ENCODE measurements around the gene BLMH. TPM values are rescaled to one million over a fixed set of nuclear protein-coding genes. Genes with fewer than 3 reads are reported as not detected.

Gene BLMH
- total RNA-seq, 2 donors from 2014 or later: 84.7 to 92.0 TPM

DNA sequence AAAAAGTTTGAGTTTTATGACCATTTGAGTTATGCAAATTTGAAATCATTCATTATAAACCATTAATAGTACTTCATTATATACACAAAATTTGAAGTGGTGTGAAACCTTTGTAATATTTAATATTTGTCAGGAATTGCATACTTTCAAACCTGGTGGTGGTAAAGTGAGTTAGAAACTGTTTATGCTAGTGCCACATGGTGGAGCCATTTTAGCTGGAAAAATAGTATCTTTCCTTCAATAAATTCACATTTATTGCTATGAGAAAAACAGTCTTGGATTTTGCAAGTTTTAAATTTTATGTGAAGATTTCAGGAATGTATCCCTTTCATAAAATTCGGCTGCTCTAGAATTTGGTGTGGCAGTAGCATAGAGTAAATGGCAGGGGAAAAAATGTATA is 7.3 kb upstream of the BLMH start:
- Mint-ChIP-seq H3K27ac (no peak overlapping the region), H3K36me3 (ENCODE audit: low read depth) (no peaks in the 10 kb centered on the region), H3K4me3 (no peak overlapping the region), H3K27me3 (ENCODE audit: insufficient read depth) (peaks cover 1% of the 10 kb centered on the region), H3K9me3 (peaks cover 6% of the 10 kb centered on the region), H3K4me1 (no peaks in the 10 kb centered on the region)
- H3K27me3 ChIP-seq (ENCODE audit: control insufficient read depth, insufficient read depth, low read length, poor library complexity, severe bottlenecking): no peaks in the 10 kb centered on the region
- no peaks in the 10 kb centered on the region for H3K4me1 ChIP-seq (ENCODE audit: control insufficient read depth, insufficient read depth, low read length)
- peaks cover 11% of the 10 kb centered on the region for H3K9me3 ChIP-seq (ENCODE audit: control insufficient read depth, low read length)
- DNase-seq: no peak
- no peak overlapping the region for H3K9ac ChIP-seq (ENCODE audit: extremely low read depth, low read length, poor library complexity, severe bottlenecking)
- no peak overlapping the region for H3K4me3 ChIP-seq (ENCODE audit: low read length)
- no peaks in the 10 kb centered on the region for H3K36me3 ChIP-seq (ENCODE audit: control insufficient read depth, insufficient read depth, low read length)
- no peak overlapping the region for H3K27ac ChIP-seq (ENCODE audit: low read depth, low read length)
- TF ChIP-seq, protein P1, sequence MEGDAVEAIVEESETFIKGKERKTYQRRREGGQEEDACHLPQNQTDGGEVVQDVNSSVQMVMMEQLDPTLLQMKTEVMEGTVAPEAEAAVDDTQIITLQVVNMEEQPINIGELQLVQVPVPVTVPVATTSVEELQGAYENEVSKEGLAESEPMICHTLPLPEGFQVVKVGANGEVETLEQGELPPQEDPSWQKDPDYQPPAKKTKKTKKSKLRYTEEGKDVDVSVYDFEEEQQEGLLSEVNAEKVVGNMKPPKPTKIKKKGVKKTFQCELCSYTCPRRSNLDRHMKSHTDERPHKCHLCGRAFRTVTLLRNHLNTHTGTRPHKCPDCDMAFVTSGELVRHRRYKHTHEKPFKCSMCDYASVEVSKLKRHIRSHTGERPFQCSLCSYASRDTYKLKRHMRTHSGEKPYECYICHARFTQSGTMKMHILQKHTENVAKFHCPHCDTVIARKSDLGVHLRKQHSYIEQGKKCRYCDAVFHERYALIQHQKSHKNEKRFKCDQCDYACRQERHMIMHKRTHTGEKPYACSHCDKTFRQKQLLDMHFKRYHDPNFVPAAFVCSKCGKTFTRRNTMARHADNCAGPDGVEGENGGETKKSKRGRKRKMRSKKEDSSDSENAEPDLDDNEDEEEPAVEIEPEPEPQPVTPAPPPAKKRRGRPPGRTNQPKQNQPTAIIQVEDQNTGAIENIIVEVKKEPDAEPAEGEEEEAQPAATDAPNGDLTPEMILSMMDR (conservative IDR thresholded peaks at IDR 0.05): peak; percentile 59
- WGBS, 2 experiments (ENCODE audit: insufficient coverage in 1 of 2, insufficient read length in 1 of 2): 81 to 89% methylated on average over 1 of the region's 1 CpG

DNA sequence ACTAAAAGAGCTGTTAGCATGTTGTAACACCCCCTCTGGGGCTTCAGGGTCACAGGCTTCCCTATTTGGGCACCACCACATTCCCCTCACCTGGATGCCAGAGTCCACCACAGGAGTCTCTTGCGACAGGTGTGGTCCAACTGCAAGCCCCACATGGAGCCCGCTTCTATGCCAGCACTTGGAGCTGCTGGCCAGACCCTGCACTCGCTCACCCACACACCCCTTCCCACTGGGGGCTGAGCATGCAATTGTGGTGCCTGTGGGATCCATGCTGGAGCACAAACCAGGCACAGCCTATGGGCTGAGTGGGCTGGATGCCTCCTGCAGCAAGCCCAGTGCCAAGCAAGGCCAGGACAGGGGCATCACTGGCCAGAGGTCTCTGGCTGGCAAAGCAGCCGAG is 6.0 kb upstream of the BLMH start:
- H3K4me1 Mint-ChIP-seq: no peaks in the 10 kb centered on the region
- WGBS, 2 experiments (ENCODE audit: insufficient coverage in 1 of 2, insufficient read length in 1 of 2): 87 to 100% methylated on average over 1 to 4 of the region's 4 CpGs
- Histone ChIP-seq H3K4me3 (ENCODE audit: low read length) (no peak overlapping the region), H3K27me3 (ENCODE audit: control insufficient read depth, insufficient read depth, low read length, poor library complexity, severe bottlenecking) (peaks cover 3% of the 10 kb centered on the region), H3K4me1 (ENCODE audit: control insufficient read depth, insufficient read depth, low read length) (no peaks in the 10 kb centered on the region), H3K36me3 (ENCODE audit: control insufficient read depth, insufficient read depth, low read length) (no peaks in the 10 kb centered on the region), H3K27ac (ENCODE audit: low read depth, low read length) (no peak overlapping the region), H3K9ac (ENCODE audit: extremely low read depth, low read length, poor library complexity, severe bottlenecking) (no peak overlapping the region), H3K9me3 (ENCODE audit: control insufficient read depth, low read length) (peaks cover 11% of the 10 kb centered on the region)
- no peak overlapping the region for H3K4me3 Mint-ChIP-seq
- H3K9me3 Mint-ChIP-seq: peaks cover 6% of the 10 kb centered on the region
- no peaks in the 10 kb centered on the region for H3K36me3 Mint-ChIP-seq (ENCODE audit: low read depth)
- TF ChIP-seq, protein P1 (conservative IDR thresholded peaks at IDR 0.05): no peak
- no peak for DNase-seq
- peaks cover 3% of the 10 kb centered on the region for H3K27me3 Mint-ChIP-seq (ENCODE audit: insufficient read depth)
- no peak overlapping the region for H3K27ac Mint-ChIP-seq

DNA sequence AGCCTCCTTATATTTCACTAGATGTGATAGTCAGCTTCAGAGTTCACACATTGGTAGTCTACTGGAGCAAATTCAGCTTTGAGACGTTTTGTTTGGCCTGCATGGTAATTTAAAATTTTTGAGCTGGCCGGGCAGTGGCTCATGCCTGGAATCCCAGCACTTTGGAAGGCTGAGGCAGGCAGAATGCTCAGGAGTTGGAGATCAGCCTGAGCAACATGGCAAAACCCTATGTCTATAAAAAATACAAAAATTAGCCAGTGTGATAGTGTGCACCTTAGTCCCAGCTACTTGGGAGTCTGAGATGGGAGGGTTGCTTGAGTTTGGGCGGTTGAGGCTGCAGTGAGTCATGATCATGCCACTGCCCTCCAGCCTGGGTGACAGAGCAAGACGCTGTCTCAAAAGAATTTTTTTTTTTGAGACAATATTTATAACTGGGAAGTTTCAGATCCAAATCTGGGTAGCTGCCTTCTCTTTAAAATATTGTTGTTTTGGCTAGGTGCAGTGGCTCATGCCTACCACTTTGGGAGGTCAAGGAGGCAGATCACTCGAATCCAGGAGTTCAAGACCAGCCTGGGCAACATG is 4.8 kb upstream of the BLMH start:
- H3K4me3 Mint-ChIP-seq: no peak overlapping the region

More for the DNA sequence above, 4.8 kb upstream of the BLMH start:
- Mint-ChIP-seq H3K27me3 (ENCODE audit: insufficient read depth) (peaks cover 7% of the 10 kb centered on the region), H3K4me1 (no peaks in the 10 kb centered on the region), H3K9me3 (peaks cover 6% of the 10 kb centered on the region), H3K36me3 (ENCODE audit: low read depth) (no peaks in the 10 kb centered on the region), H3K27ac (no peak overlapping the region)
- H3K36me3 ChIP-seq (ENCODE audit: control insufficient read depth, insufficient read depth, low read length): no peaks in the 10 kb centered on the region
- no peak overlapping the region for H3K27ac ChIP-seq (ENCODE audit: low read depth, low read length)
- WGBS, 2 experiments (ENCODE audit: insufficient coverage in 1 of 2, insufficient read length in 1 of 2): 82 to 84% methylated on average over 5 of the region's 5 CpGs
- no peak for DNase-seq
- H3K9ac ChIP-seq (ENCODE audit: extremely low read depth, low read length, poor library complexity, severe bottlenecking): no peak overlapping the region
- no peak overlapping the region for H3K4me3 ChIP-seq (ENCODE audit: low read length)
- no peaks in the 10 kb centered on the region for H3K4me1 ChIP-seq (ENCODE audit: control insufficient read depth, insufficient read depth, low read length)
- TF ChIP-seq, protein P1 (conservative IDR thresholded peaks at IDR 0.05): no peak
- peaks cover 6% of the 10 kb centered on the region for H3K27me3 ChIP-seq (ENCODE audit: control insufficient read depth, insufficient read depth, low read length, poor library complexity, severe bottlenecking)
- peaks cover 11% of the 10 kb centered on the region for H3K9me3 ChIP-seq (ENCODE audit: control insufficient read depth, low read length)

Measured in endodermal cell (in vitro differentiated cells).